Transverse colon (tissue), 4 donors: ENCODE data around the gene TJP2. TPM values are rescaled to one million over a fixed set of nuclear protein-coding genes. Genes with fewer than 3 reads are reported as not detected.

Experiments
- DNase-seq: peaks from one replicate; pipeline ENCODE4 v3.0.0-alpha.2; 2019
- H3K27ac ChIP-seq, 4 donors: fragments of 200-600 bp; sonication (generic); 2 replicates each; pipeline ENCODE4 v1.5.1; 2016 to 2018; ENCODE audit warnings: inconsistent platforms in 4 of 4
- H3K27me3 ChIP-seq: fragments of 200-600 bp; sonication (generic); 2 replicates; pipeline ENCODE4 v1.5.1; 2017; ENCODE audit warnings: inconsistent platforms
- H3K36me3 ChIP-seq, 4 donors: fragments of 200-600 bp; sonication (generic); 2 replicates each; pipeline ENCODE4 v1.5.1; 2017 to 2019; ENCODE audit warnings: inconsistent platforms in 4 of 4
- H3K4me1 ChIP-seq, 4 donors: fragments of 200-600 bp; sonication (generic); 2 replicates each; pipeline ENCODE4 v1.5.1; 2017 to 2020; ENCODE audit warnings: inconsistent platforms in 4 of 4
- H3K4me3 ChIP-seq, 4 donors: fragments of 200-600 bp; sonication (generic); 1 replicate in 1 of 4; 2 replicates in 3 of 4; pipeline versions ENCODE4 v1.5.1 to v1.6.1; 2017 to 2019; ENCODE audit warnings: inconsistent platforms in 4 of 4
- H3K9me3 ChIP-seq, 2 donors: fragments of 200-600 bp; sonication (generic); 2 replicates each; pipeline ENCODE4 v1.5.1; 2017 to 2019; ENCODE audit warnings: inconsistent platforms in 2 of 2
- EP300 ChIP-seq: sonication (generic); formaldehyde crosslinking; IDR thresholded peaks from one replicate; pipeline ENCODE4 v1.6.1; 2017; ENCODE audit warnings: antibody characterized with exemption, low read depth
- POLR2A ChIP-seq: fragments of 450-650 bp; IDR thresholded peaks from one replicate; pipeline ENCODE4 v1.6.1; 2016; ENCODE audit warnings: antibody characterized with exemption, mild to moderate bottlenecking, moderate library complexity
- POLR2AphosphoS5 ChIP-seq, 3 donors: sonication (generic); formaldehyde crosslinking; IDR thresholded peaks; one replicate each; pipeline ENCODE4 v1.6.1; 2016; ENCODE audit warnings: antibody characterized with exemption in 3 of 3
- WGBS, 2 donors: methylation state at CpG; one replicate each; pipeline ENCODE4 v1.1.5; 2018; ENCODE audit warnings: low coverage in 1 of 2; 5-methylcytosine and 5-hydroxymethylcytosine counted together
- in situ Hi-C, 4 donors: fragments of 200-750 bp; cut with MboI; loops; one replicate each; pipeline versions ENCODE4 v1.15.0 to v1.15.1; 2017; ENCODE audit warnings: low sequenced_read_pairs in 3 of 4, low pct_ligation_motif_present in 1 of 4, low pct_unique_long_range_greater_than_20kb in 1 of 4
- intact Hi-C: fragments of 100-400 bp; cut with DNase I; formaldehyde crosslinking; loops from one replicate; pipeline ENCODE4 v1.15.1; 2023; ENCODE audit warnings: low total_unique reads
- total RNA-seq, 4 donors: library from RNA; depleted of rRNA; stranded (reverse); fragments of >200 nt; gene quantifications; one replicate each; pipeline ENCODE4 v1.1.0, GENCODE V29; 2016
- TF ChIP-seq, protein P1 (sequence below), 5 experiments: fragments of 200-600 bp in 3 of 5; fragments of 450-650 bp in 2 of 5; sonication (generic) in 3 of 5; IDR thresholded peaks; 1 replicate in 2 of 5; 2 replicates in 3 of 5; pipeline ENCODE4 v1.5.1; 2016 to 2017; ENCODE audit warnings: antibody characterized with exemption in 5 of 5, inconsistent platforms in 3 of 5, mild to moderate bottlenecking in 2 of 5, moderate library complexity in 1 of 5

Gene TJP2
- total RNA-seq, 4 donors from 2014 or later: 128 to 282 (median 202) TPM

GRCh38 chr9:69264526-69264925 is 90.4 kb downstream of the TJP2 start:
- no peak overlapping the region for H3K27ac ChIP-seq
- H3K4me3 ChIP-seq: no peak overlapping the region
- DNase-seq: no peak
- intact Hi-C loops (no loop called here), in situ Hi-C loops (no loop called here)
- WGBS, 2 donors: 68 to 82% methylated on average over 3 to 7 of the region's 7 CpGs
- no peaks in the 10 kb centered on the region for H3K9me3 ChIP-seq
- TF ChIP-seq POLR2AphosphoS5 (IDR thresholded peaks at IDR 0.05) (no peak), POLR2A (no peak), EP300 (no peak)
- TF ChIP-seq, protein P1, sequence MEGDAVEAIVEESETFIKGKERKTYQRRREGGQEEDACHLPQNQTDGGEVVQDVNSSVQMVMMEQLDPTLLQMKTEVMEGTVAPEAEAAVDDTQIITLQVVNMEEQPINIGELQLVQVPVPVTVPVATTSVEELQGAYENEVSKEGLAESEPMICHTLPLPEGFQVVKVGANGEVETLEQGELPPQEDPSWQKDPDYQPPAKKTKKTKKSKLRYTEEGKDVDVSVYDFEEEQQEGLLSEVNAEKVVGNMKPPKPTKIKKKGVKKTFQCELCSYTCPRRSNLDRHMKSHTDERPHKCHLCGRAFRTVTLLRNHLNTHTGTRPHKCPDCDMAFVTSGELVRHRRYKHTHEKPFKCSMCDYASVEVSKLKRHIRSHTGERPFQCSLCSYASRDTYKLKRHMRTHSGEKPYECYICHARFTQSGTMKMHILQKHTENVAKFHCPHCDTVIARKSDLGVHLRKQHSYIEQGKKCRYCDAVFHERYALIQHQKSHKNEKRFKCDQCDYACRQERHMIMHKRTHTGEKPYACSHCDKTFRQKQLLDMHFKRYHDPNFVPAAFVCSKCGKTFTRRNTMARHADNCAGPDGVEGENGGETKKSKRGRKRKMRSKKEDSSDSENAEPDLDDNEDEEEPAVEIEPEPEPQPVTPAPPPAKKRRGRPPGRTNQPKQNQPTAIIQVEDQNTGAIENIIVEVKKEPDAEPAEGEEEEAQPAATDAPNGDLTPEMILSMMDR (IDR thresholded peaks at IDR 0.05): no peak
- no peaks in the 10 kb centered on the region for H3K4me1 ChIP-seq
- H3K36me3 ChIP-seq: no peaks in the 10 kb centered on the region
- no peaks in the 10 kb centered on the region for H3K27me3 ChIP-seq

GRCh38 chr9:69265891-69266290 is 91.8 kb downstream of the TJP2 start:
- Histone ChIP-seq H3K9me3 (no peaks in the 10 kb centered on the region), H3K27ac (no peak overlapping the region), H3K36me3 (no peaks in the 10 kb centered on the region), H3K4me1 (no peaks in the 10 kb centered on the region), H3K4me3 (no peak overlapping the region), H3K27me3 (no peaks in the 10 kb centered on the region)
- 78 to 86% methylated on average over 6 to 9 of the region's 9 CpGs for WGBS, 2 donors
- DNase-seq: no peak
- intact Hi-C loops (no loop called here), in situ Hi-C loops (no loop called here)
- TF ChIP-seq POLR2A (no peak), EP300 (no peak), POLR2AphosphoS5 (IDR thresholded peaks at IDR 0.05) (no peak)
- TF ChIP-seq, protein P1 (IDR thresholded peaks at IDR 0.05): no peak

DNA sequence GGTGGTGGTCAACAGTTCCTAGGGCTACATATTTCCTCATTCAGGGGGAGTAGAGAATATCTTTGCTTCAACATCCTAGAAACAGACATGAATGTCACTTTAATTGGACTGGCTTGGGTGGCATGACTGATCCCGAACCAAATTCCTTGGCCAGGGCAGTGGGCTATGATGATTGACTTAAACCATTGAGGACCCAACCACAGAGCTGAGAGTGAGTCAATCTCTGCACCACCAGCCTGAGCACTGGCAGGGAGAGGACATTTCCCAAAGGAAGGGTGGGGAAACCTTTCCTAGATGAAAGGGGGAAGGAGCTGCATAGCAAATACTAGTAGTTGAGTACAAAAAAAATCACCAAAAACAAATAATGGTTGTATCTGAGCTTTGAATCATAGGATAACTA is 98.1 kb downstream of the TJP2 start:
- no peaks in the 10 kb centered on the region for H3K4me1 ChIP-seq
- TF ChIP-seq EP300 (no peak), POLR2A (no peak), POLR2AphosphoS5 (IDR thresholded peaks at IDR 0.05) (no peak)
- TF ChIP-seq, protein P1 (IDR thresholded peaks at IDR 0.05): no peak
- no peaks in the 10 kb centered on the region for H3K27me3 ChIP-seq
- no peak overlapping the region for H3K27ac ChIP-seq
- intact Hi-C loops: no loop called here
- in situ Hi-C loops: no loop called here
- H3K36me3 ChIP-seq: no peaks in the 10 kb centered on the region
- WGBS, 2 donors: 75 to 80% methylated on average over 1 of the region's 1 CpG
- DNase-seq: no peak
- peaks cover 0 to 3% of the 10 kb centered on the region in 2 donors for H3K9me3 ChIP-seq
- no peak overlapping the region for H3K4me3 ChIP-seq

DNA sequence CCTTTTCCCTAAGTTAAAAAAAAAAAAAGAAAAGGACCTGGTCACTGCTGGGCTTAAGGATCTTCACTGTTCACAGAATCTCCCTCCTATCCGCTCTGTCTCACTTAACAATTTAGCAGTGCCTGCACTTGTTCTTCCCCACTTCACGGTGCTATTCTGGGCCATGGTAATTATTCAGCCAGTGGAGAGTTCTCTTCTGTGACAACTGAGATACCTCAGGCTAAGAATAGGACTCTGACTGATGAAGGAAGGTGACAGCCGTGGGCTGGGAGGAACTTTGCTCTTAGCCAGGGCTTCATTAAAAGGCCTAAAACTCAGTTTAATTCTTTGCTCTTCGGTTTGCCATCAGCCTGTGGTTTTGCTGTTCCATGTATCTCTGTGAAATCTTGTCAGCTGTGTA is 99.1 kb downstream of the TJP2 start:
- Histone ChIP-seq H3K36me3 (no peaks in the 10 kb centered on the region), H3K4me3 (no peak overlapping the region), H3K4me1 (no peaks in the 10 kb centered on the region), H3K9me3 (peaks cover 0 to 3% of the 10 kb centered on the region in 2 donors), H3K27me3 (no peaks in the 10 kb centered on the region), H3K27ac (no peak overlapping the region)
- 55 to 67% methylated on average over 2 to 4 of the region's 4 CpGs for WGBS, 2 donors
- no peak for TF ChIP-seq EP300
- TF ChIP-seq, protein P1 (IDR thresholded peaks at IDR 0.05): no peak
- TF ChIP-seq POLR2A: no peak
- no peak for TF ChIP-seq POLR2AphosphoS5 (IDR thresholded peaks at IDR 0.05)
- intact Hi-C loops: no loop called here
- DNase-seq: no peak
- in situ Hi-C loops: no loop called here
